Stimulated activated CD4-positive, alpha-beta T cell treated with anti-CD3 and anti-CD28 coated beads, Interleukin-2, amount 100 ng/mL, for 24 hours (primary cell): Measurements from ENCODE around the gene TTLL9.
A peak's percentile ranks its signal among the peaks of the same experiment; 100 is the strongest.

Source experiments
- DNase-seq, 2 donors: peaks; one replicate each; pipeline ENCODE4 v3.0.0-alpha.2; 2020

The TTLL9 gene

DNA sequence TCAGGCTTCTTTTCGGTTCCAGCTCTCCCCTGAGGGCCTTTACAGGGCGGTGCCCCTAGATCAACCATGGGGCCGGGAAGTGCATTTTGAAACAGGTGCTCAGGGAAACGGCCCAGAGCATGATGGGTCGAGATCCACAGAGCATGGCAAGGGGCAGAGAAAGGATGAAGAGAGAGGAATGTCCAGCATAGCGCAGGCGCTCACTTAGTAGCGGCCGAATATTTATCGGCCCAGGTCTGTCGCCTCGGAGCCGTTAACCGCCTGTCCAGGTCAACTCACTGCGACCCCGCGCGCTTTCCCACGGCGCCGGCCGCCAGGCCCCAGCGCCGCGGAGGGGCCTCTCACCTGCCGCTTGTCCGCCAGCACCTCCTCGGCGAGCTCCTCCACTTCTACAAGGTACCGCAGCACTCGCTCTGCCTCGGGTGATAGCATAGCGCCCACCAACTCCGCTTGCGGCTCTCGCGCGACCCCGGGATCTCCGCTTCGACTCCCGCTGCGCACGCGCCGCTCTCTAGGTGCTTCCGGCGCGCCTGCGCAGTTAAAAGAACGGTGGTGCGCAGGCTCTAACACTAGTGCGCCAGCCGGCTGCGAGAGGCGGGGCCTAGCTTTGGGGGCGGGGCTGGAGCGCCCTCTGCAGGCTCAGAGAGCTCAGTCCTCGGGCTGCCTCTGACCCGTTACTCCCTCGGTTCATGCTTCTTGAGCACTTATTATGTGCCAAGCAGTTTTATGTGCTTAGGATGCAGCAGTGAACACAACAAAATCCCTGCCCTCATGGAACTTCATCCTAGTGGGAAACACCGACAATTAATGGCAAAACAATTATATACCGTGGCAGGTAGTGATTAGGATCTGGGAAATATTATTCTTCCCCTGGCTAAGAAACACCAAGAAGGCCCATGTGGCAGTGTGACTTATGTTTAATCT is 81.4 kb downstream of the TTLL9 start, which contains the start of gene PDRG1:
Gene PDRG1, minus strand, starts transcription at position 517 of the 924 bp plus-strand sequence. Its CDS starts 85 bp downstream, at position 432.
- DNase-seq: peak; percentile 97 to 99

- DNase-seq: no peak
Observed at GRCh38 chr20:31953556-31954148, 83.2 kb downstream of the TTLL9 start.

- no peak for DNase-seq
Observed at GRCh38 chr20:31954500-31954899, 84.1 kb downstream of the TTLL9 start.

DNA sequence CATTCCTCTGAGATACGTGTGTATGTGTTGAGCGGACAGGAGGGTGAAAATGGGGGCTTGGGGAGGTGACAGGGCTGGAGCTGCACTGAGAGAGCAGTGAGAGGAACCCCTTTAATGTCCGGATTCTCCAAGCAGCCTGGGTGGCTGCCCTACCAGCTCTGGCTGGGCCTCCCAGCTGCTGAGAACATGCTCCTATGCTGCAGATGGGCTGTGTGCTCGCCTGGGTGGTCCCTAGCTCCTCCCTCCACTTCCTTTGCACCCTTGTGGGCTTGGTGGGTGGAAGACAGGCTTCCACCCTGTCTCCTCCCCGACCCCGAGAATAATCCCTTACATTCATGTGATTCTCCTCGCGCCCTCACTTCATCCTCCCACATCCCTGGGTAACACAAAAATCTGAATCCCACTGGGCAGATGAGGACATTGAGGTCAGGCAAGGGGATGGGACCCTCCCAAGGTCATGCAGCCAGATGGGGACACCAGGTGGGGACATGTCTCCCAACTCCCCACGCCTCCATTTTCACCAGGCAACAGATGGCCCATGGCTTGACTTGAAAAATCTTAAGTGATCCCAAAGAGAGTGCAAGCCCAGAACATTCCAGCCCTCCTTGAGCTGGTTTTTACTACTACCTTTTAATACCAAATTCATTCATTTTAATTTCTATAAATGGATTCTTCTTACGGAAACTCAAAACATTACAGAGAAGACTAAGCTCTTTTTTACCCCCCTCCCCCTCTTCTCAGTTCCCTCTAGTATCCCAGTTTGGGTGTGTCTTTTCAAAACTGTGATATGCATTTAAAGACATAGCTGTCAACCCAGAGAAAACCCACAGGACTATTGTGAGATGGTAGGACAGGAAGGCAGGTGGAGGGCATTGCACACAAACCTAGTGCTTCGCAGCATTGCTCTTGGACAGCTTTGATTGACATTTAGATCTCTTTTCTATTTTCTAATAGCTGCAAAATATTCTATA is 86.4 kb downstream of the TTLL9 start:
- DNase-seq: no peak

DNA sequence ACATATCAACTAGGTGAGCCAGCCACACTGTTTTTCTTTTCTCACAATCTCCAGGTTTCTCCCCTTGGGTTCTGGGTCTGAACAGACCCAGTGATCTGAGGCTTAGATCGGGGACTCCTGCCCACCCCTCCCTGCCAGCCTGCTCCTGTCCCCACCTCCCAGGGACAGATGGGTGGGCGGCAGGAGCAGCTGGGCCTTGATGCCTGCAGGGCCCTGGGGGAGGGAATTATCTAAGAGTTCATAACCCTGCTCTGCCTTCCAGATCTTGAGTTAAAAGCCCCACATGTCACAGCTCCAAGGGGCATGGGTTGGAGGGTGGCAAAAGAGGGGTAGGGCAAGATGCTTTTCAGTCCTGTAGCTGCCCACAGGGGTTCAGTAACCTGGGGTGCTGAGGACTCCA is 92.3 kb downstream of the TTLL9 start:
- DNase-seq: no peak

- no peak for DNase-seq
Observed at GRCh38 chr20:31963889-31964288, 93.5 kb downstream of the TTLL9 start.

- DNase-seq: no peak
Observed at GRCh38 chr20:31966991-31967655, 96.7 kb downstream of the TTLL9 start.

- DNase-seq: peak in 1 of 2 donors; percentile 33
Observed at GRCh38 chr20:31967830-31968249, 97.4 kb downstream of the TTLL9 start, which contains the start of gene XKR7. XKR7 (plus strand) TSS chr20:31968151; CDS start chr20:31968176, 25 bp downstream.

DNA sequence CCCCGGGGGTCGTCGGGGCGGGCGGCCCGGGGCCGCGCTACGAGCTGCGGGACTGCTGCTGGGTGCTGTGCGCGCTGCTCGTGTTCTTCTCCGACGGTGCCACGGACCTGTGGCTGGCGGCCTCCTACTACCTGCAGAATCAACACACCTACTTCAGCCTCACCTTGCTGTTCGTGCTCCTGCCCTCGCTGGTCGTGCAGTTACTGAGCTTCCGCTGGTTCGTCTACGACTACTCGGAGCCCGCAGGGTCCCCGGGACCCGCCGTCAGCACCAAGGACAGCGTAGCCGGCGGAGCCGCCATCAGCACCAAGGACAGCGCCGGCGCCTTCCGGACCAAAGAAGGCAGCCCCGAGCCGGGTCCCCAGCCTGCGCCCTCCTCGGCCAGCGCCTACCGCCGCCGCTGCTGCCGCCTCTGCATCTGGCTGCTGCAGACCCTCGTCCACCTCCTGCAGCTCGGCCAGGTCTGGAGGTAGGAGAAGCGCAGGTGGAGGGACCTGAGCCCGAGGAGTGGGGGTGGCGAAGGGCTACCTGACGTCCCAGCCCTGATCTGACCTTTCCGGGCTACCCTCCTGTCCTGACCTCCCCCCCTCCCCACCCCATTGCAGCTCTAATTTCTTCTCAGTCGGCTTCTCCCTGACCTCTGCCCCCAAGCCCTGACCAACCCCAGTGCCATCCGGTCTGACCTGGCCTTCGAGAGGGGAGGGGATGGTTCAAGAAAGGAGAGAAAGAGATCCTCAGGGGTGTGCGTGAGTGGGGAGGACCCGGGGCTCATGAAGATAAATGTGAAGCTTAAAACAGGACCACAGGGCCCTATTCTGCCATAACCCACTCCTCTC is 98.1 kb downstream of the TTLL9 start:
- DNase-seq: peak; percentile 83 to 84

GRCh38 chr20:31969991-31970390 is 99.6 kb downstream of the TTLL9 start:
- no peak for DNase-seq

- no peak for DNase-seq
Observed at GRCh38 chr20:31972471-31973021, 102.1 kb downstream of the TTLL9 start.

GRCh38 chr20:31974296-31974695 is 103.9 kb downstream of the TTLL9 start:
- DNase-seq: no peak

- no peak for DNase-seq
Observed at GRCh38 chr20:31974951-31975487, 104.6 kb downstream of the TTLL9 start.

- no peak for DNase-seq
Observed at GRCh38 chr20:31975874-31976273, 105.4 kb downstream of the TTLL9 start.

GRCh38 chr20:31977080-31977479 is 106.6 kb downstream of the TTLL9 start:
- no peak for DNase-seq

DNA sequence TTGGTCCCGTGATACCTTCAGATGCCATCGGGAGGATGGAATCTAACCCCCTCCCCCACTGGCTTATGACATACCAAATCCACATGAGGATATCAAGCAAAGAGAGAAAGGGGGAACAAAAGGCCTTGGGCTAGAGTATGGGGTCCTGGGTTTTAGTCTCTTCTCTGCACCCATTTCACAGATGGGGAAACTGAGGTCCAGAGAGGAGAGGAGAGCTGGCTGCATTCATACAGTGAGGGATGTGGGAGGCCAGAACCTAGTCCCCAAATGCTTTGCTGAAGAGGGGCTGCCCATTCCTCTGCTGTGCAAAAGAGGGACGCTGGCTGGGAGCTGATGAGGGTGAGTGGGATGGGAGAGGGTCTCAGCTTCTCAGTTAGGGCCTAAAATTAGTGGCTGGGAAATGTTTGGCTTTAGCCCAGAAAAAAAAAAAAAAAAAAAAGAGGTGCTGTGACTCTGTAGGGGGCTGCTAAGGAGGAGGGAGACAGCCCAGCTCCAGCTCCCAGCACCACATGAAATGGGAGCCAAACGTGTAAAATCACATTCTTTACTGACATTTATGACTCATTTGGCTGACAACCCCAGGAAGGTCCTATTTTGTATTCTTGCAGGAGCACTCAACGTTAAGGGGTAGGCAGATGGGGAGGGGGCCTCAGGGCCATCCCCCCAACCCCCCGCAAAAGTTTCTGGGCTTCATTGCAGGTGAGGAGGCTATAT is 109.4 kb downstream of the TTLL9 start:
- no peak for DNase-seq

GRCh38 chr20:31981784-31982183 is 111.3 kb downstream of the TTLL9 start:
- DNase-seq: no peak

DNA sequence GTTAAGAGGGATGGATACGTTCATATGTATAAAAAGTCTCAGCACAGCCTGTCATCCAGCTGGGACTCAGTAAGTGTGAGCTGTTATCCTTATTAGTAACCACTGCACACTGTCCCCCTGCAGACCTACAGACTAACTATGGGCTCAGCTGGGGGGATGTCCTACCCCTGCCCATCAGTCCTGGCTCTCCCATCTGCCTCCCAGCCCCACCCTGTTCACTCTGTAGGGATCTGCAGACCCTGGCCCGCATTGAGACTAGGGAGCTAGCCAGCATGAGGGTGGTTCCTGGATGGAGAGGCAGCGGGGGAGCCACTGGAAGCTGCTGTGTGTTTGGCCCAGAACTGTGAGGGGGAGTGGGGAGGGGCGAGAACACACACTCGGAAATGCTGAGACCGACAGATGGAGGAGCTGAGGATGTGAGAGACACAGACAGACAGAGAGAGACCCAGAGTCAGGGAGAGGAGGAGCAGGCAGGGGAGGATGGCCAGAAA is 114.6 kb downstream of the TTLL9 start:
- DNase-seq: no peak

DNA sequence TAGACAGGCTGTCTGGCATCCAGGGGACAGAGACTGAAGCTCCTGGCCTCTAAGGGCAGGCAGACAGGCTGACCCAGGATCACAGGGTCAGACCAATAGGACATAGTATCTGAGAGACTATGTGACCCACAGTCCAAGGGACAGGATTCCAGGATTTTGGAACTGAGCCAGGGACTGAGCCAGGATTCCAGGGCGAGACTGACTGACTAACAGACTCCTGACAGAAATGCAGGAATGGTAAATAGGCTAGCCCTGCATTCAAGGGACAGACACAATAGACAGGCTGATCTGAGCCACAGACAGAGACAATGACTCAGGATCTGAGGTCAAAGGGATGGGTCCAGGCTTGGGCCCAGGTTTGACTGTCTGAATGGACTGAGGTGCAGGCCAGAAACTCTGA is 117.3 kb downstream of the TTLL9 start:
- no peak for DNase-seq
